ENCODE measurements around the gene GMEB2. TPM values are rescaled to one million over a fixed set of nuclear protein-coding genes. Genes with fewer than 3 reads are reported as not detected.
A peak's percentile ranks its signal among the peaks of the same experiment; 100 is the strongest.

GMEB2 gene
- polyA plus RNA-seq, 1 experiment = 6.3 TPM

DNA sequence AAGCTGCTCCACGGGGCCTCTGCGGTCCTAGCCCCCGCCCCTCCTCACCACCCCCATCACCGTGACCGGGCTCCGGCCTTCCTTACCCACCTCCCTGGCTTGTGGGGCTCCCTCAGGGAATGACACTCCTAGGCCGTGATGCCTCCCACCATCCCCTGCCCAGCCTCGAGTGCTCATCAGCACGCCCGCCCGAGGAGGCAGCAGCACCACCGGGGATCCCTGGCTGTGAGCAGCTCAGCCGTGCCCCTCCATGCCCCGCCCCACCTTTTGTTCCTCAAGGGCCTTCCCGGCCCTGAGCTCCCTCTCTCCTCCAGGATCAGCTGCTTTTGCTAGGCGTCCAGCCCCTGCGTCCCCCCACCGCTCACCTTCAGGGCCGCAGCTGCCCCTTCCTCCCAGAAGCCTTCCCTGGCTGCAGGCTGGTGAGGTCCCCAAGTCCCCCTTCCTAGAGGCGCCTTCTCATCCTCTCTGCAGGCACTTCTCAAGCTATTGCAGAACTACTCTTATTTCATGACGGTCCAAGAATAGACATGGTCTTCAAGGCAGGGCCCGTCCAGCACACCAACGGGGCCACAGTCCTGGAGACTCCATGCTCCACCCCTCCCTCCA, 69.9 kb downstream of the GMEB2 start:
- peaks cover 15% of the 10 kb centered on the region; the same call in 1 of the 2 replicates for H3K9me3 ChIP-seq (ENCODE audit: control insufficient read depth, insufficient read depth, low read length)
- no peak overlapping the region for H3K4me3 ChIP-seq (ENCODE audit: low read depth, low read length)
- TF ChIP-seq, protein P1, sequence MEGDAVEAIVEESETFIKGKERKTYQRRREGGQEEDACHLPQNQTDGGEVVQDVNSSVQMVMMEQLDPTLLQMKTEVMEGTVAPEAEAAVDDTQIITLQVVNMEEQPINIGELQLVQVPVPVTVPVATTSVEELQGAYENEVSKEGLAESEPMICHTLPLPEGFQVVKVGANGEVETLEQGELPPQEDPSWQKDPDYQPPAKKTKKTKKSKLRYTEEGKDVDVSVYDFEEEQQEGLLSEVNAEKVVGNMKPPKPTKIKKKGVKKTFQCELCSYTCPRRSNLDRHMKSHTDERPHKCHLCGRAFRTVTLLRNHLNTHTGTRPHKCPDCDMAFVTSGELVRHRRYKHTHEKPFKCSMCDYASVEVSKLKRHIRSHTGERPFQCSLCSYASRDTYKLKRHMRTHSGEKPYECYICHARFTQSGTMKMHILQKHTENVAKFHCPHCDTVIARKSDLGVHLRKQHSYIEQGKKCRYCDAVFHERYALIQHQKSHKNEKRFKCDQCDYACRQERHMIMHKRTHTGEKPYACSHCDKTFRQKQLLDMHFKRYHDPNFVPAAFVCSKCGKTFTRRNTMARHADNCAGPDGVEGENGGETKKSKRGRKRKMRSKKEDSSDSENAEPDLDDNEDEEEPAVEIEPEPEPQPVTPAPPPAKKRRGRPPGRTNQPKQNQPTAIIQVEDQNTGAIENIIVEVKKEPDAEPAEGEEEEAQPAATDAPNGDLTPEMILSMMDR (IDR thresholded peaks at IDR 0.05; ENCODE audit: low read depth, low read length) = no peak
- ChIA-PET CTCF (no interaction called here), POLR2A (interaction anchor here (0.6 kb wide), 1 partner anchor 13 kb away, joined by 3 read pairs; no protein-coding TSS in a partner anchor)
- peaks cover 2% of the 10 kb centered on the region for H3K27me3 ChIP-seq (ENCODE audit: control insufficient read depth, insufficient read depth, low read length)
- no peak for DNase-seq (ENCODE audit: low read depth, low spot score)
- no peak overlapping the region for H3K27ac ChIP-seq (ENCODE audit: low read depth, low read length)

DNA sequence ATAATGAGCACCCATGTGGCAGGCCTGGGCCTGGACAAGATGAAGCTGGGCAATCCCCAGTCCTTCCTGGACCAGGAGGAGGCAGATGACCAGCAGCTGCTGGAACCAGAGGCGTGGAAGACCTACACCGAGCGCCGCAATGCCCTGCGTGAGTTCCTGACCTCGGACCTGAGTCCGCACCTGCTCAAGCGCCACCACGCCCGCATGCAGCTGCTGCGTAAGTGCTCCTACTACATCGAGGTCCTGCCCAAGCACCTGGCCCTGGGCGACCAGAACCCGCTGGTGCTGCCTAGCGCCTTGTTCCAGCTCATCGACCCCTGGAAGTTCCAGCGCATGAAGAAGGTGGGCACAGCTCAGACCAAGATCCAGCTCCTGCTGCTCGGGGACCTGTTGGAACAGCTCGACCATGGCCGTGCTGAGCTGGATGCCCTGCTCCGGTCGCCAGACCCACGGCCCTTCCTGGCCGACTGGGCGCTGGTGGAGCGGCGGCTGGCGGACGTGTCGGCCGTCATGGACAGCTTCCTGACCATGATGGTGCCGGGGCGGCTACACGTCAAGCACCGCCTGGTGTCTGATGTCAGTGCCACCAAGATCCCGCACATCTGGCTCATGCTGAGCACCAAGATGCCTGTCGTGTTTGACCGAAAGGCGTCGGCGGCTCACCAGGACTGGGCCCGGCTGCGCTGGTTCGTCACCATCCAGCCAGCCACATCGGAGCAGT, 71.1 kb downstream of the GMEB2 start:
- peaks cover 15% of the 10 kb centered on the region; the same call in 1 of the 2 replicates for H3K9me3 ChIP-seq (ENCODE audit: control insufficient read depth, insufficient read depth, low read length)
- H3K4me3 ChIP-seq (ENCODE audit: low read depth, low read length) = no peak overlapping the region
- no peak for DNase-seq (ENCODE audit: low read depth, low spot score)
- peaks cover 2% of the 10 kb centered on the region for H3K27me3 ChIP-seq (ENCODE audit: control insufficient read depth, insufficient read depth, low read length)
- ChIA-PET CTCF (interaction anchor here (0.8 to 1.1 kb wide), 2 partner anchors 35 to 425 kb away, joined by 3 read pairs; partner anchors contain the start of genes PPDPF and PRPF6), POLR2A (no interaction called here)
- H3K27ac ChIP-seq (ENCODE audit: low read depth, low read length) = no peak overlapping the region
- TF ChIP-seq, protein P1 (IDR thresholded peaks at IDR 0.05; ENCODE audit: low read depth, low read length) = no peak

DNA sequence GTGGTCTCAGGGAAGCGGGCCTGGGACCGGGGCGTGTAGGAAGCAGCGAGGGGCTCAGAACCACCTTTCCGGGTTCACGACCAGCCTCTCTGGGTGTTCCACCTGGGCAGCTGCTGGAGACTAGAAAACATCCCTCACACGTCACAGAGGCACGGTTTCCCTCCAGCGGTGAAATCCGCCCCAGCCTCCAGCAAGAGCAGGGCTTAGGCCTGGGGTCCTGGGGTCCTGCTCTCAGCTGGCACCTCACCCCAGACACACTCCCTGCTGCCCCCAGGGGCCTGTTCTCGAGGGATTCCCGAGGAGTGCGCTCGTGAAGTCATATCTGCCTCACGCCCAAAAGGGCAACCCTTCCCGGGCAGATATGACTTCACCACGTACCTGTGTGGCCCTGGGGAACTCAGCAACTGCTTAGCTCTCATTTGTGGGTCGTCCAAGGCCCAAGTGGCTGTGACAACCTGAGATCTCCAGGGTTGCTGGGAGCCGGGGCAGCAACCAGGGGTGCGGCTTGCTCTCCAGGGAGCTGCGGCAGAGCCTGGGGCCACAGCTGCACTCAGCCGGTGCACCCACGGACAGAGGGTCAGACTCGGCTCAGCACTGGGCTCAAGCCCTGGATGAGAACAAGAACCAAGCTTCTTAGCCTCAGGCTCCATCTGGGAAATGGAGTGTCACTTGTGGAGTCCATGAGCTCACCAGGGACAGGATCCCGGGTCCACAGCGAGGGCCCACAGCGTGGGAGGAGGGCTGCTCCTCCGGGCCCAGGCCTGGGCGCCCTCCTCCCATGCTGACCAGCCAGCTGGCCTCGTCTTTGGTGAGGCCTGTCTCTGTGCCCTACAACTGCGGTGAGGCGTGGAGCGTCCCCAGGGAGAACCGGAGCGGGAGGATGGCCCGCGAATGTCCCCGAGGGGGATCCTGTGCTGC, 72.3 kb downstream of the GMEB2 start:
- no peak for DNase-seq (ENCODE audit: low read depth, low spot score)
- ChIA-PET CTCF (interaction anchor here (0.8 to 1.1 kb wide), 2 partner anchors 34 to 426 kb away, joined by 3 read pairs; partner anchors contain the start of genes PPDPF and PRPF6), POLR2A (no interaction called here)
- peaks cover 9% of the 10 kb centered on the region; the same call in 1 of the 2 replicates for H3K9me3 ChIP-seq (ENCODE audit: control insufficient read depth, insufficient read depth, low read length)
- H3K27me3 ChIP-seq (ENCODE audit: control insufficient read depth, insufficient read depth, low read length) = peaks cover 2% of the 10 kb centered on the region
- TF ChIP-seq, protein P1 (IDR thresholded peaks at IDR 0.05; ENCODE audit: low read depth, low read length) = no peak
- peak overlapping the region; percentile 56 for H3K4me3 ChIP-seq (ENCODE audit: low read depth, low read length)
- no peak overlapping the region for H3K27ac ChIP-seq (ENCODE audit: low read depth, low read length)

DNA sequence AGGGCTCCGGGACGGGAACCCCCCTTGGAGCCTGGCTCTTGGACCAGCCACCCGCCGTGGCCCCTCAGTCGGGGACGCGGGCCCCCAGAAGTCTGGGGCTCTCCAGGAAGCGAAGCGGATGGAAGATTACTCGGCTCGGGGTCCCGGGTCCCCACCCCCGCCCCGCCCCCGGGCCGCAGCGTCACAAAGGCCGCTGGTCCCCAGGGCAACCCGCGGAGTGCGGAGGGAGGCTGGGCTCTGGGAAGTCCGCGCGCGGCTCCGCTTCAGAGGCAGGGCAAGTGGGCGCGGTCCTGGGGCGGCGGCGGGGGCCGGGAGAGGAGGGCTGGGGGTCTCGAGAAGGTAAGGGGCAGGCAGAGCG, 73.0 kb downstream of the GMEB2 start, which contains the start of gene FNDC11:
Gene FNDC11, plus strand, starts transcription at position 227 of the 358 bp plus-strand sequence. CDS start 1,505 bp downstream, outside the sequence.
- Histone ChIP-seq H3K4me3 (ENCODE audit: low read depth, low read length) (peak within 1 kb of the TSS; percentile 56), H3K27ac (ENCODE audit: low read depth, low read length) (no peak within 1 kb of the TSS), H3K9me3 (ENCODE audit: control insufficient read depth, insufficient read depth, low read length) (peaks cover 9% of the 10 kb centered on the region; the same call in 1 of the 2 replicates), H3K27me3 (ENCODE audit: control insufficient read depth, insufficient read depth, low read length) (peaks cover 5% of the 10 kb centered on the region)
- DNase-seq (ENCODE audit: low read depth, low spot score) = no peak
- ChIA-PET POLR2A (no interaction called here), CTCF (no interaction called here)
- TF ChIP-seq, protein P1 (IDR thresholded peaks at IDR 0.05; ENCODE audit: low read depth, low read length) = no peak
